ENCODE measurements around the gene TNPO1. TPM values are rescaled to one million over a fixed set of nuclear protein-coding genes. Genes with fewer than 3 reads are reported as not detected.
A peak's percentile ranks its signal among the peaks of the same experiment; 100 is the strongest.

TNPO1 gene
- total and polyA plus RNA-seq, 2 of the 13 experiments (the other 11 are each of a cell fraction or from before 2014, with no cell fraction given), result 26.7 to 123 TPM

GRCh38 chr5:72818866-72819534 lies 2.5 kb downstream of the TNPO1 start (continued):
- TF ChIP-seq THRA (CRISPR knock-in tag; IDR thresholded peaks at IDR 0.05; ENCODE audit: borderline replicate concordance) (peak; percentile 36; the same call in 1 of the 2 replicates), CTCF (CRISPR knock-in tag; IDR thresholded peaks at IDR 0.05) (peak; percentile 78), PPARG (CRISPR knock-in tag; conservative IDR thresholded peaks at IDR 0.05) (0 out of 2 replicates have a peak, but pooled peaks have one; percentile 31), KMT2B (CRISPR knock-in tag; IDR thresholded peaks at IDR 0.05) (no peak), ZFY (CRISPR knock-in tag; IDR thresholded peaks at IDR 0.05) (no peak), SMC3 (IDR thresholded peaks at IDR 0.05; ENCODE audit: low read length) (peak; percentile 71), STAG1 (CRISPR knock-in tag; IDR thresholded peaks at IDR 0.05) (peak; percentile 73), NR2F1 (CRISPR knock-in tag; IDR thresholded peaks at IDR 0.05) (peak; percentile 58 to 59; a peak in 3 of 4 replicates), ZNF207 (IDR thresholded peaks at IDR 0.05; ENCODE audit: borderline replicate concordance) (no peak), ZNF766 (CRISPR knock-in tag; IDR thresholded peaks at IDR 0.05; ENCODE audit: borderline replicate concordance) (peak; percentile 96; the same call in 1 of the 2 replicates), FOSL1 (CRISPR knock-in tag; IDR thresholded peaks at IDR 0.05; ENCODE audit: borderline replicate concordance) (no peak), BCL6 (CRISPR knock-in tag; IDR thresholded peaks at IDR 0.05) (no peak; the same call in 1 of the 2 replicates)
